GM18858 (cell line): ENCODE results near the gene EIPR1.
"Not testable (repeated sequence)": the region's sequence is repeated elsewhere in the genome, so short reads cannot be mapped to it uniquely, and the experiment has no call there.

Experiments
- ATAC-seq: cut with Tn5 transposase; IDR thresholded peaks from one replicate; pipeline ENCODE4 v1.9.1; 2021; ENCODE audit not compliant: unreplicated experiment

The EIPR1 gene

DNA sequence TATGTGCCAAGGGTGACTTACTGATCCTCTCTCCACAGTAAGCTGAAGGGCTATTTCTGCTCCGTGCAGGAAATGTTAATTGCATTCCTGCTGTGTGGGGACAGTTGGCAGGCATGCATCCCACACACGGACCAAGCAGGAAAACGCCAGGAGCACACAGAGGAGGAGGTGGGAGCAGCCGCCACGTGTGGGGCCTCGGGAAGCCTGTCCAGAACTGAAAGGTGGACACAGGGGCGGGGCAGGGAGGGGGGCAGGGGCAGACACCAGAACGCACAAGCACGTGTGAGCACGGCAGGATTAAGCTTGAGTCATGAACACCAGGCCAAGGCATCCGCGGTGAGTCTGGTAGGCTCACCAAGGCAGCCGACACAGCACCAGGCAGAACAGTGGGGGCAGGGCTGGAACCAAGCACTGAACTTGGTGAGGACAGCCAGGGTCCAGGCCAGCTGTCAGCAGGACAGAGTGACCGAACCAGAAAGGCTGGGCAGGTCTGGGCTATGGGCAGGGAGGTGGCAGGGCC is 177.1 kb downstream of the EIPR1 start:
- ATAC-seq = no peak

DNA sequence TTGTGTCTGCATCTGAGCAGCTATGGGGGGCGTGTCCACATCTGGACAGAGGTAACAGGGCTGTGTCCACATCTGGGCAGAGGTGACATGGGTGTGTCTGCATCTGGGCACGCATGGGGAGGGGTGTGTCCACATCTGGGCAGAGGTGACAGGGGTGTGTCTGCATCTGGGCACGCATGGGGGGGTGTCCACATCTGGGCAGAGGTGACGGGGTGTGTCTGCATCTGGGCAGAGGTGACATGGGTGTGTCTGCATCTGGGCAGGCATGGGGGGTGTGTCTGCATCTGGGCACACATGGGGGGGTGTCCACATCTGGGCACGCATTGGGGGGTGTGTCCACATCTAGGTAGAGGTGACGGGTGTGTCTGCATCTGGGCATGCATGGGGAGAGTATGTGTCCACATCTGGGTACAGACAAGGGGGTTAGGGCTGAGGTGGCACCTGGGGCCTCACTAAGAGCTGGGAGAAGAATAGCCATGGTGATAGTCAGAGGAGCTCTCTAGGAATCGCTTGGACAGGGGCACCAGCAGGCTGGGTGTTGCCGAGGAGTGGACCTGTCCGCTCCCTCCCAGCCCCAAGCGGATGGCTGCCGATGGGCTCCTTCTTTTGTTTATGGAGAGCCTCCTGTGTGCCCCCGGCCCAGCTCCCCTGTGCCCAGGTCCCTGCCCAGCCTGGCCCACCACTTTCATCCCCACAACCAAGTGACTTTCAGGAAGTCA is 177.8 kb downstream of the EIPR1 start:
- no peak for ATAC-seq

DNA sequence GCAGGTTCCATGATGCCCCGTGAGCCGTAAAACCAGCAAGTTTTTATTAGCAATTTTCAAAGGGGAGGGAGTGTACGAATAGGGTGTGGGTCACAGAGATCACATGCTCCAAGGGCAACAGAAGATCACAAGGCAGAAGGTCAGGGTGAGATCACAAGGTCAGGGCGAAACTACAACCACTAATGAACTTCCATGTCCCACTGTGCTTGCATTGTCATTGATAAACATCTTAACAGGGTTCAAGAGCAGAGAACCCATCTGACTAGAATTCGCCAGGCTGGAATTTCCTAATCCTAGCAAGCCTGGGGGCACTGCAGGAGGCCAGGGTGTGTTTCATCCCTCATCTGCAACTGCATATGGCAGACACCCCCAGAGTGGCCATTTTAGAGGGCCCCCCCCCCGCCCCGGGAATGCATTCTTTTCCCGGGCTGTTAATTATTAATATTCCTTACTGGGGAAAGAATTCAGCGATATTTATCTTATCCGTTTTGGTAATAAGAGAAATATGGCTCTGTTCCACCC is 178.9 kb downstream of the EIPR1 start:
- not testable (repeated sequence) for ATAC-seq

DNA sequence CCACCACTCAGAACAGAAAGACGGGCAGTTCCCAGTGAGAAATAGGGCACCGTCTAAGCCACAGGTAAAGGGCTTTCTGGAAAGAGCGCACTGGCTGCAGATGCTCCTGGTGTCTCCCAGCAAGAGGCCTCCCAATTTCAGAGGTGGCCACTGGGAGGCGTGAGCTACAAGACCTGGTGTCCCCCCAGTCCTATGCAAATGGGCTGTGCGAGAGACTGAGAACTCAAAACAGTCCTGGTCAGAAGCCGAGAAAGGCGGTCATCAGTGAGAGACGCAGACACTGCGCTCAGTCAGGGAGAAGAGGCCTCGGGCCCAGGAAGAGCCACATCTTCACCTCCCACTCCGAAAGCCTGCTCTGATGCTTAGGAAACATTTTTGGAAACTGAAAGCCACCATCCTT is 179.5 kb downstream of the EIPR1 start:
- ATAC-seq = no peak

DNA sequence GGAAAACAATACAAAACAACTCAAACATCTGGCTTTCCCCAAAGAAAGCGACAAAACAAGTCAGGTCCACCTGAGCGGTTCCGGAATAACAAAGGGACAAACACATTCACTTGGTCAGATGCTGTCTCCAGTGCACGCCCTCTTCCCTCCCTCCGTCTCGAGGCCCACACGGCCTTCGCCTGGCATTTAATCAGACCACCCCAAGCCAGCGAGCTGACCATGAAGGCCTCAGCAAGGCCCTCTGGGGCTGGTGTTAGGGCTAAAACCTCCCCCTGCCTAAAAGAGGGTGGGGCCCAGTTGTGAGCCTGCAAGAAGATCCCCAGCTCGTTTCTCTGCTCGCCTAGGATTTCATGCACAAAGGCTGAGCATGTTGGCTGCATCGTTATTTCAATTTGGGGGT is 180.3 kb downstream of the EIPR1 start:
- no peak for ATAC-seq

DNA sequence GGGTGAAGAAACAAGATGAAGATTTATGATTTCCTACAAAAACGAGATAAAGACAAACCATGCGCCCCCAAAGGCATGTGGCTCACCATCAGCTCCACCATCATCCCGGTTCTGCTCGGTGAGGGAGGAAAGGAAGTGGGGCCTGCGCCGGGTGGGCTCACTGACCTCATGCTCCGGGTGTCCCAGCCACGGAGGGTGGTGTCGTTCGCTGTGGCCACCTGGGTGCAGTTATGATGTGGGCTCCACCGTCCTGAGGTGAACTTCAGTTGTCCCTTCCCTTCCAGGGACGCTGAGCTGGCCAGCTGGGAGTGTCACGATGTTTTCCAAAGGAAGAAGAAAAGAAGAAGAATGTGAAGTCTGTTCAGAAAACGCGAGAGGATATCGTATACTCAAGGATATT is 180.9 kb downstream of the EIPR1 start:
- no peak for ATAC-seq

DNA sequence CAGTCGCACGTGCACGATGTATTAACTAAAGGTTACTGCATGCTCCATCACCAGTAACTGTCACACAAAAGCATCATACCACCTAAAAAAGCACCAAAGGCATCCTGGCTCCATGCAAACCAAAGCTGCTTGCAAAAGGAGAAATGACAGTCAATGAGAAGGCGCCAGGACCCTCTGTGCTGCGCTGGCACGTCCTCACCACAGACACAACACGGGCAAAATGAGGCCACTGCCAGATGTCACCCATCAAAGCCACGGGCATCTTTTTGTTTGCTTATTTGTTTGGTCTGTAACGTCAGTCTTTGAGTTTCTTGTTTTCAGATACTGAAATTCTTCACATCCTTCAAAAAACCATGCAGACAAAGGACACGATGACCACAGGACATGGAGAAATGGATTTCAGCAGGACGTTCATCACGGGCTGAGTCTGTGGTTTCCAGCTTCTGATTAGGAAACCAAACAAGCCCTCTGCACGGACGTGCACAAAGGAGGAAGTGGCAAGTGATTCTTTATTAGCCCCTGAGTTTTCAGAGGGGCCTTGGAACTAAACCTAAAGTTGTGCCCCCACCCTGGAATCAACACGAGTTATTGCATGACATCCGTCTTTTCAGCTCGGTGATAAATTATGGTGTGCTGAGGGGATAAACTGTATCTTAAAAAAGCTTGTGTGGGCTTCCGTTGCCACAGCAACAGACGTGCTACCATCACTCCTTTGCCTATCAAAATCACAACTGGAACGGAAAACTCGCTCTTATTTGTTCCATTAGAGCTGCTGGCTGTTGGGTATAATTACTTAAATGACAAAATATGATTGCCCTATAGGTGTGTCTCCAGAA is 181.8 kb downstream of the EIPR1 start:
- ATAC-seq = no peak

DNA sequence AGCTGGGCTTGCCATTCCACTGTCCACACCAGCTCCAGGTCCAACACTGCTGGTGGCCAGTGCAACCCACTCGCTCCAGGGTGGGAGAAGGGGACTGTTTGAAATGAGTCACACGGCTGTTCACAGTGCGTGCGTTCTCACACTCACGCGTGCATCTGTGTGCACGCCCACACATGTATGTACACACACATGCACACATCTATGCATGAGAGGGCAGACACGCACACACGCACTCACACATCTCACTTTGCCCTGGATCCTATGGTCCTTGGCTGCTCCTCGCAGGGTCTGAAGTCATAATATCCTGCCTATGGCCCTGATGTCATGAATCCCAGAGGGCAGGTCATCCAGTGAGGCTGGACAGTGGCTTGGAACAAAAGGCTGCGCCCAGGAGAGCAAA is 182.8 kb downstream of the EIPR1 start:
- ATAC-seq = no peak

DNA sequence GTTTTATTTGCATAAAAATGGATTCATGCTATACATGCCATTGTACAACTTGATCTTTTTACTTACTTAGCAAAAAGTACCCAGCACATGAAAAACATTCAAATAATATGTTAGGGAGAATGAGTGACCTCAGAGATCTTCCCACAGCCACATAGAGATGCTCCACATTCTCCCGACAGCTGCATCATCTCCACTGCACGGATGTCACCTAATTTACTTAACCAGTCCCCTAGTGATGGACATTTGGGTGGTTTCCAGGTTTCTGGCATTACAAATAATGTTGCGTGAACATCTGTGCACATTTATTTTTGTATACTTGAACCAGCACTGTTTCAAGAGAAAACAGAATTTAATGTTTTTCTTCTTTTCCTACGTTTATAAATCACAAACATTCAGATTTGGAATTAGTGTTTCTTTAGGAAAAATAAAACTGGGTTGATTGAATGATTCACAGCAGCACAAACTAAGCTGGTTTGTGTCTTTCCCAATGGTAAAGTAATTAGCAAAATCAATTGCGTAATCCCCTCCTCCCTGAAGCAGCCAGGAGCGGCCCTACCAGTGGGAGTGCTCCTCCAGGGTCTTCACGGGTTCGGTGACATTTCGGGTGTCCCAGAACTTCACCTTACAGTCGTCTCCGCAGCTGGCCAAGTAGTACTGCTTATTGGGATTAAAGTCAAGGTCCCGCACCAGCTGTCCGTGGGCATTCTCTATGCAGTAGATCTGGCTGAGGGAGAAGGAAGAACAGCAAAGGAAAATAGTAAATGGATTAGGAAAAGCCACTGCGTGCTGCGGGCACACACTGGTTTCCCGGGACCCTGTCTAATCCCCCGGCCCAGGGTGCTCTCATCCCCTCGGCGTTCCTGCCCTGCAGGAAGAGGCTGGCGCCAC is 183.9 kb downstream of the EIPR1 start:
- ATAC-seq = no peak

DNA sequence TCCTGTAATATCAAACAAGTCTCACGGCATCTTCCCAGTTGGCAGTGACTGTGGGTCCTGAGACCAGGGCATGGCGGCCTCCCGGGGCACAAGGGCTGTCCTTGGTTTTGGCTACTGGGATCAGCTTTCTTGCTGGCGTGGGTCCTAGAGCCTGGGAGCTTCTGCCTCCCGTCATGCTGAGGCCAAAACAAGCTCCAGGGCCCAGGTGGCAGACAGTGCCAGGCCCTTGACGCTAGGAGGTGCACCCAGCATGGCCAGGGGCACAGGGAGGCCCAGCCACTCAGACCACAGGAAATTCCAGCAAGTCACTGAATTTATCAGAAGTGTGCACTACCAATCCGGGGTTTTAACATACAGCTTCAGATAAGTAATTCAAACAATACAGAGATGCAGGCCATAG is 184.7 kb downstream of the EIPR1 start:
- no peak for ATAC-seq

DNA sequence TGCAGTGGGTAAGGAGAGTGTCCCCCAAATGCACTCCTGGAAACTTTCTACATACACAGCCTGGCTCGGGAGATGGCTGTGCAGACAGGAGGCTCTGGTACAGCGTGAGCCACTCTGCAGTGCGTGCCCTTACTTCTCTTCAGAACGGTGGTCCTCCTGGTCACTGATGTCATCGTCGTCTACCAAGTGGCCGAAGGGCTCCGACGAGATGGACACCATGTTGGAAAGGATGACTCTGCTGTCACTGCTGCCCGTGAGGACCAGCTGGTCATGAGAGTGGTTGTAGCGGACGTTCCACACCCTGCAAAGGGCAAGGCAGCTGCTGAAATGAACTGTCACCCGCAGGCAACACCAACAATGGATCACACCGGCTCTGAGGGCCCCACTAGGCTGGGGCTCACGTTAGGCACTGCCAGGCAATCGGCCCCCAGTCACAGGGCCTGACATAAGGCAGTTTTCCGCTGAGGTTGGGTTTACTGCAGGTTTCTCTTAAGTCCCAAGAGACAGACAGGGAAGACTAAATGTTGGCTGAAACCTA is 185.3 kb downstream of the EIPR1 start:
- ATAC-seq = no peak

DNA sequence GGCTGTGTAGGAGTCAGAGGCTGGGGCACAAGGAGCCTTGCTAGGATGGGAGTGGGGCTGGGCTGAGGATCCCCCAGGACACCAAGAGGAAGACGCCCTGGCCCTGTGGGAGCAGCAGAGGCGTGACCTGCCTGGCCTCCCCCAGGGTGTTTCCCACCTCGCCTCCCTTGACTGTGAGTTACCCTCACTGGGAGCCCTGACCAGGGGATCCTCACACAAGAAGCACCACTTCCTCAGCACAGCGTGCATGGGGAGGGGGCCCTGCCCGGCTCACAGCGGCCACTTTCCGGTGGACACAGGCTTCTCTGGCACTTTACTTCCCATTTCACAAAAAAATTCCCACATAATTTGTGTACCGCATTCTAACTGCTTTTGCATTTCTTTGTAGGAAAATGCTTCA is 187.7 kb downstream of the EIPR1 start:
- no peak for ATAC-seq

DNA sequence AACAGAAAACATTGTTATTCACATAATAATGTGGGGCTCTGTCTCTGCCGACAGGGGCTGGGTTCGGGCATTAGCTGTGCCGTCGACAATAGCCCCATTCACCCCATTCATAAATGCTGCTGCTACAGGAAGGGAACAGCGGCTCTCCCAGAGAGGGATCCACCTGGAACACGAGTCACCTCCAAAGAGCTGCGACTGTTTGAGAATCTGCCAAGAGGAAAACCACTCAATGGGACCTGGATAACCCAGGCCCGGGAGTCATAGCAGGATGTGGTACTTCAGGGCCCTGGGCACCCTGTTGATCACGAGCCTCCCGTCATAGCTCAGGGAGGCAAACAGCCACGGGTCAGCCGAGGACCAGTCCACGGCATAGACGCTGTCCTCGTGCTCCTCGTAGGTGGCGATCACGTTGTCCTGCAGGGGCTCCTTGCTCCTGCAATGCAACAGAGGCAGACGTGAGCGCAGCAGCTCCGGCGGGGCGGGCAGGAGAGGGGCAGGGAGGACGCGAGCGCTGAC is 188.5 kb downstream of the EIPR1 start:
- no peak for ATAC-seq

DNA sequence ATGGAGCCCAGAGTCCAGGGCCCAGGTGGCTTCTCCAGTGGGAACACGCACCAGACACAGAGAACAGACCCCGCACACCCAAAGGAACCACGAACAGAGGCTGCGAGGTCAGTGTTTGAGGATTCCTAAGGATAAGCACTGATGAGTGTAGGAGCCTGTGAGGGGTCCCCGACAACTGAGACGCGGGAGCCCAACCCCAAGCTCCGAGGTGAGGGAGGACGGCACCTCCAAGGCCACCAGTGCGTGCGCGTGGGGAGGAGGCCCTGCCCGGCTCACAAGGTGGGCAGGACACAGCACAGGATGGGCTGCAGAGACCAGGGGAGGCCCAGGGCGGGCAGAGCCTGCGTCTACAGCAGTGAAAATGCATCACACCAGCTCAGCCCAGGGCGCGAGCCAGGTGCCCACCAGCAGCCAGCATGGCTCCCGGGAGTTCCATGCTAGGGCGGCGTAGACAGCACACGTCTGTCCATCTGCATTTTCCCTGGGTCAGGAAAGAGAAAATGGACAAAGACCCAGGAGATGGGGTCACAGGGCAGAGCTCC is 189.1 kb downstream of the EIPR1 start:
- no peak for ATAC-seq

DNA sequence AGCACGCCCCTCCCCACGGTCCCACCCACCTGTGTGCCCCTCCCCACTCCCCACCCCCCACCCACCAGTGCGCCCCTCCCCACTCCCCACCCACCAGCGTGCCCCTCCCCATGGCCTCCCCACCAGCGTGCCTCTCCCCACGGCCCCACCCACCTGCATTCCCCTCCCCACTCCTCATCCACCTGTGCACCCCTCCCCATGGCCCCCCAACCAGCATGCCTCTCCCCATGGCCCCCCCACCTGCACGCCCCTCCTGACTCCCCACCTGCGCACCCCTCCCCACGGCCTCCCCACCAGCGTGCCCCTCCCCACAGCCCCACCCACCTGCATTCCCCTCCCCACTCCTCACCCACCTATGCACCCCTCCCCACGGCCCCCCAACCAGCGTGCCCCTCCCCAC is 190.2 kb downstream of the EIPR1 start:
- no peak for ATAC-seq

DNA sequence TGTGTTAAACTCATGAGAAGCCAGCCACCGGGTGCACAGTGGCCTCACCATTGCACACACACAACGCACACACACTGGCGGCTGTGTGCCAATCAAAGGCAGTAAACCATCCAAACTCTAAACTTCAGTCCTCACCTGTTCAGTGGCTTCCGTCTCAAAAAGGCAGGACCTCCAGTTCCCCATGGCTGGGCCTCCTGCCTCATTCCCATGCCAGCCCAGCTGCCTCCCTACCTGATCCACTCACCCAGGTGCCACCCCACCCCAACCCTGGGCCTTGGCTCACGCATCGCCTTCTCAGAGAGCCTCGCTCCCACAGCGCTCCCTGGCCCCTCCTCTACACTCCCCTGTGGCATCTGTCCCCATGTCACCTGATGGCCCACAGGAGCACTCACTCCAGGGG is 190.9 kb downstream of the EIPR1 start:
- ATAC-seq = no peak

DNA sequence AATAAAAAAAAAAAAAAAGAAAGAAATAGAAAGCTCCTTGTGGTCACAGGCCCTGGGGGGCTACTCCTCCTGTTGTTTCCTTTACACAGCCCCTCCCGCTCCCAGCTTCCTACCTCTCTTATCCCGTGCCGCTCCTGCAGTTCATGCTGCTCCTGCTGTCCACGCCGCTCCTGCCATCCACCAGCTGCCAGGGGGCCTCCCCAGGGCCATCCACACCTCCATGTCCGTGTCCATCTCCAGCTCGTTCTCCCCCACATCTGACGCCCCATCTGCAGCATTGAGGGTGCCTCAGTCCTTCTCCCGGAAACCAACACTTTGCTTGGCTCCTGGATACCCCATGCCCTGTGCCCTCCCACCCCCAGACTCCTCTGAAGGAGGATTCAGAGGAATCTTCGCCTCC is 191.7 kb downstream of the EIPR1 start:
- no peak for ATAC-seq

DNA sequence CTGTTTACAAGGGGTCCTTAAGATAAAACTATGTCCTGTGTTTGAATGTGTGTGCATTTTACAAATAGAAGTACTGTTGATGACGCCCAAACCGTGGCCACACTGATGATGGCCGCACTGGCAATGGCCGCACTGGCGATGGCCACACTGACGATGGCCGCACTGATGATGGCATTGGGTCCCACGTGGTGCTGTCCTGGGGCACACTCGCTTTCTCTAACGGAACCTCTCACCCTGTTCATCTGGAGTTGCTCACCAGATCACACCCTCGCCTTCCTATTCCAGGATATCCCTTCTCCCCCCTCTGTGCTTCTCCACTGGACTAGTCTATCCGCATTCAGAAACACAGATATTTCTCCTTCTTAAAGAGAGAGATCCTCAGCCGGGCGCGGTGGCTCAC is 192.4 kb downstream of the EIPR1 start:
- ATAC-seq = no peak

DNA sequence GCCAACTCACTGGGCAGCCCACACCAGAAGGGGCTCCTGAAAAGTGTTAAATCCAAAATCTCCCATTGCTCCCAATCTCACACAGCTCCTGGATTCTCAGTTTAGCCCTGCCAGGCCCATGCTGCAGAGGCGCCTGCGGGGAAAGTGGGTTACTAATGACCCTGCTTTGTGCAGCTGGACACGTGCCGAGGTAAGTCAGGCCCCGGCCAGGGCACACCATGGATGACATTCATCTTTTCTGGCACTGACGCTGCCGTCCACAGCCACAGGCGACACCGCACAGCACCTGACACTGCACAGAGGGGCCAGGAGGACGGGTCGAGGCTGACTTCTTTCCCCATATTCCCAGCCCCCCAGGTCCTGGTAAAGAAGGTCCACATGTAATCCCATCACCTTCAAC is 193.5 kb downstream of the EIPR1 start:
- no peak for ATAC-seq

DNA sequence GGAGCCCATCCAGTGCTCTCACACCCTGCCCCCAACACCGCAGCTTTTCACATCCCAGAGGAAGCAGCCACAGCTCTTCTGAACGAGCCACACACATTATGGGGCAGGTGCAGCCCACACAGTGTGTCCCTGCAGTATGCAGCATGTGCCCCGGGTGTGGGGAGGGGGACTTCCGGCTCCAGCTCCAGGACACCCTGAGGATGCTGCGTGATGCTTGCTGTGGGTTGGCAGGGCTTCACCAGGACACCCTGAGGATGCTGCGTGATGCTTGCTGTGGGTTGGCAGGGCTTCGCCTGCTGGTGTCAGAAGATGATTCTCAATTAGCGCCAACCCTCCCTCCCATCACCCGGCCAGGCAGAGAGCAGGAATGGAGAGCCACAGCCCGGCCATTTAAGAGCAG is 193.9 kb downstream of the EIPR1 start:
- no peak for ATAC-seq
